ENCODE data around the gene FGD2. TPM values are rescaled to one million over a fixed set of nuclear protein-coding genes. Genes with fewer than 3 reads are reported as not detected.

The FGD2 gene
- total and polyA plus RNA-seq, 9 of the 15 experiments (the other 6 are each of a cell fraction or from before 2014, with no cell fraction given) = 0.09 TPM; not detected in 8

GRCh38 chr6:36984581-36985416, 20.7 kb upstream of the FGD2 start (continued):
- no peak for TF ChIP-seq SRSF3 (IDR thresholded peaks at IDR 0.05; ENCODE audit: insufficient read depth, low read length)
- TF ChIP-seq ZNF174 (CRISPR knock-in tag; IDR thresholded peaks at IDR 0.05) = no peak
- TF ChIP-seq REST (IDR thresholded peaks at IDR 0.05; ENCODE audit: borderline replicate concordance) = no peak
- no peak for TF ChIP-seq REST (CRISPR knock-in tag; IDR thresholded peaks at IDR 0.05; ENCODE audit: low read depth)
- no peak for TF ChIP-seq PCBP1 (IDR thresholded peaks at IDR 0.05; ENCODE audit: low read depth, low read length, poor library complexity, severe bottlenecking)
- no peak for TF ChIP-seq NELFE (IDR thresholded peaks at IDR 0.05; ENCODE audit: insufficient read depth, insufficient read length)
- TF ChIP-seq E2F3 (CRISPR knock-in tag; IDR thresholded peaks at IDR 0.05) = no peak; the same call in 1 of the 2 replicates
- no peak for TF ChIP-seq HMG20A (CRISPR knock-in tag; conservative IDR thresholded peaks at IDR 0.05)
- TF ChIP-seq ZC3H11A (IDR thresholded peaks at IDR 0.05; ENCODE audit: low read depth, low read length) = no peak
- TF ChIP-seq NEUROD1 (IDR thresholded peaks at IDR 0.05; ENCODE audit: borderline replicate concordance, low read depth, low read length, partially characterized antibody) = no peak
